Fibroblast of lung (primary cell): ENCODE measurements around the gene UBAP1L.

Experiments
- CTCF ChIP-seq, 2 donors: IDR thresholded peaks in 1 of 2; conservative IDR thresholded peaks in 1 of 2; 1 replicate in 1 of 2; 2 replicates in 1 of 2; pipeline ENCODE4 v1.5.1; 2011 to 2012; ENCODE audit warnings: low read length in 2 of 2, control low read depth in 1 of 2, inconsistent platforms in 1 of 2, low read depth in 1 of 2, mild to moderate bottlenecking in 1 of 2
- EZH2 ChIP-seq: IDR thresholded peaks from 2 replicates; pipeline ENCODE4 v1.5.1; 2012; ENCODE audit warnings: low read length, control low read depth, mild to moderate bottlenecking; ENCODE audit errors: missing control alignments

GRCh38 chr15:65095011-65095746 lies 19.8 kb downstream of the UBAP1L start:
- no peak for TF ChIP-seq CTCF (conservative IDR thresholded peaks at IDR 0.05 in 1 of 2, IDR thresholded peaks at IDR 0.05 in 1 of 2; ENCODE audit: low read depth in 1 of 2, low read length in 2 of 2)
- TF ChIP-seq EZH2 = no peak
